A204.1 (cell line): Measurements from ENCODE around the gene CITED1.

ENCODE experiments used
- FAIRE-seq: peaks from 2 replicates; lab custom pipeline; 2012; peaks lifted over from hg19 to GRCh38; lab: Jason Lieb, UNC

The CITED1 gene

DNA sequence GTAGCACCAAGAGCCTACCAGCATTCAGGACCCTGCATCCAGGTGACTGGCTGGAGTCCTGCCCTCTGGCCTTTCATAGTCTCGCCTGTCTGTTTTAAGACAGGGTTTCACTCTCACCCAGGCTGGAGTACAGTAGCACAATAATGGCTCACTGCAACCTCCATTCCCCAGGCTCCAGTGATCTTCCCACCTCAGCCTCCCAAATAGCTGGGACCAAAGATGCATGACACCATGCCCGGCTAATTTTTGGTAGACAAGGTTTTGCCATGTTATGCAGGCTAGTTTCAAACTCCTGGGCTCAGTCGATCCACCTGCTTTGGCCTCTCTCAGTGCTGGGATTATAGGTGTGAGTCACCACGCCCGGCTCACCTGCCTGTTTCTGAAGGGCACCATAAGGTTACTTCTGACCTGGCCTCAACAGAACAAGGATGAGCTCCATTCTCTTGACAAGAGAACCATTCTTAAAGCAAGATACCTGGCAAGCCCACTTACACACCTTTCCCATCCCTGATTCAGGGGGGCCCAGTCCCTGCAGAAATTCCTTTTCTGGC is 35.3 kb downstream of the CITED1 start:
- no peak for FAIRE-seq

DNA sequence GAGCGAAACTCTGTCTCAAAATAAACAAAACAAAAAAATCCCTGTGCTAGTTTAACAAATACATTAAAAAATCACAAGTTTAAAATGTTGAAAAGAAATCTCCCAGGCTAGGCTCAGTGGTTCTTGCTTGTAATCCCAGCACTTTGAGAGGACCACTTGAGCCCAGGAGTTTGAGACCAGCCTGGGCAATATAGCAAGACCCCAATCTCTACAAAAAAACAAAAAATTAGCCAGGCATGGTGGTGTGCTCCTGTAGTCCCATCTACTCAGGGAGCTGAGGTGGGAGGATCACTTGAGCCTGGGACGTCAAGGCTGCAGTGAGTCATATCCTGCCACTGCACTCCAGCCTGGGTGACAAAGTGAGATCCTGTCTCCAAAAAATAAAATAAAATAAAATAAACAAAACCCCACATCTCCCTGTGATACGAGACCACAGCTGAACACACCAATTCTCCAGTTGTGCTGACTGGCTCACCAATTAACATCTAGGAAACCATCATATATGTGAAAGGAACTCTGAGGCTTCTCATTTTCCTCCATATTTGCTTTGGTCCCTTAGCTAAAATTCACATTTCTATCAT is 36.0 kb downstream of the CITED1 start:
- no peak for FAIRE-seq

DNA sequence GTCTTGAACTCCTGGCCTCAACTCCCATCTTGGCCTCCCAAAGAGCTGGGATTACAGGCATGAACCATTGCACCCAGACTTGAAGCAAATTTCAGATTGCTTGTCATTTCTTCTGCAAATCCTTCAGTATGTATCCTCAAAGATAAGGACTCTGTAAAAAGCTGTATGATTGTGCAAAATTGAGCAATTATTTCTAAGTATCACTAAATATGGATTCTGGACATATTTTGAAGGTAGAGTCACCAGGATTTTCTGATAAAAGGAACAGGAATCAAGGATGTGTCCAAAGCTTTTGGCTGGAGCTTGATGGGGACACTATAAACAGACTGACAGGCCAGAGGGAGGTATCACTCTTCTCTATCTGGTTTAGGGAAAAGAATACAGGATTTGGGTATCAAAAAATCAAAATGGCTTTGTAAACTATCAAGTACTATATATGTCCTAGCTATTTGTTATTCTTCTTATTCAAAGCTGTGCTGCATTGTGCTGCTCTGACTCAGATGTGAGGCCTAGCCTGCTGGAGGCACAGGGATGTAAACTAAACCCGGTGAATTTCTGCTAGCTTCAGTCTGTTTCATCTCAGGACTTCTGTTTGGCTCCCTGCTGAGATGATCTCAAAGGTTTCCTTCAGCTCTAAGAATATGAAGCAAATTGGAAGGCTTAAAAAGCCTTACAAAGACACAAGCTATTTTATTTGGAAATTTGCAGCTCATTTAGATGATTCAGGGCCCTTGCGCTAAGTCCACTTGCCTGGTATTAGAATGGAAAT is 36.9 kb downstream of the CITED1 start:
- no peak for FAIRE-seq

- FAIRE-seq: no peak
These were observed 40.5 kb downstream of the CITED1 start for GRCh38 chrX:72265263-72265662.

- no peak for FAIRE-seq
These were observed 43.6 kb downstream of the CITED1 start for GRCh38 chrX:72262077-72262476.

- FAIRE-seq: no peak
These were observed 45.3 kb downstream of the CITED1 start for GRCh38 chrX:72260448-72260847.

DNA sequence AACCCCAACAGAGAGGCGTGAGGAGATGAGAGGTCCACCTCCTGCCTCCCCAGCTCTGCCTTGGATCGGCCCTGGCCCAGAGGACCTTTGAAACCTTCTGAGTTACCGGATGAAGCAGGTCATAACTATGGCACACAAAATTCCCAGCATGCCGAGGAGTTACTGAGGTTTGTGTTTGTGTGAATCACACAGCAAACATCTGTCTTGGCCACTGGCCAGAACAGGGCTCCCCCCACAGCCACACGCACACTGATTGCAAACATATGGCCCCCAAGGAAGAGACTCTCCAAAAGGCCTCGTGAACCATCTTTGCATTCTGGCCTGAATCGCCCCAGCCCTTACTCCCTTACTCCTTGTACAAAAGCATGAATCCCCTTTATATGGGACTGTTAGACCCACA is 47.5 kb downstream of the CITED1 start:
- FAIRE-seq: no peak

DNA sequence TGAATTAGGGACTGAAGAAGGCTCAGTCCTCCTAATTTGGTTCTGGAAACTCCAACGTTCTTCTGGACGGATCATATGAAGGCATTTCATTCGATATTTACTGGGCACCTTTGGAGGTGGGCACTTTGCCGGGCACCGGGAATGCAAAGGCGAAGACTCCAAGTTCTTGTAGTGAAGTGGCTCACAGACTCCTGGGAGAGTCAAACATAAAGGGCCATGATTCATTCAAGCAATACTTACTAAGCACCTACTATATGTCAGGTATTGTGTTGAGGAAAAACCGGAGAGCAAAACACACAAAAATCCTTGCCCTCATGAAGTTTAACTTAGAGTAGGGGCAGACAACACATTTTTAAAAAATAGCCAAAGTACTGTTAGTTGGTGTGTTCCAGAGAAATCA is 49.9 kb downstream of the CITED1 start:
- no peak for FAIRE-seq

DNA sequence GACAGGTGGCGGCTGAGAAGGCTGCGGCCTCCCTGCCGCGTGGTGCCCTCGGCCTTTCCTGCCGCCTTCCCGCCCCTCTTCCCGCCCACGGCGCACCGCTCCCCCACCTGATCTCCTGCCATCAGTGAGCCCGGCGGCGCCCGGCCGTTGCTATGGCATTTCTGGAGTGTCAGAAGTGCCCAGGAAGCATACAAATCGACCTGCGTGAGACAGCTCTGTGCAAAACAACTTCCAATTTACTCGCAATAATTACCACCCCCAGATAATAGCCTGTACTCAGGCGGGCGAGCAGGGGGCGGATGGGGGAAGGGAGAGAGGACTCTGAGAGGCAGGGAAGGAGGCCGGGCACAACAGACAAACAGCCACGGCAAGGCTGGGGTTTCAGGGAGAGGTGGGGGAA is 50.3 kb downstream of the CITED1 start:
- no peak for FAIRE-seq

DNA sequence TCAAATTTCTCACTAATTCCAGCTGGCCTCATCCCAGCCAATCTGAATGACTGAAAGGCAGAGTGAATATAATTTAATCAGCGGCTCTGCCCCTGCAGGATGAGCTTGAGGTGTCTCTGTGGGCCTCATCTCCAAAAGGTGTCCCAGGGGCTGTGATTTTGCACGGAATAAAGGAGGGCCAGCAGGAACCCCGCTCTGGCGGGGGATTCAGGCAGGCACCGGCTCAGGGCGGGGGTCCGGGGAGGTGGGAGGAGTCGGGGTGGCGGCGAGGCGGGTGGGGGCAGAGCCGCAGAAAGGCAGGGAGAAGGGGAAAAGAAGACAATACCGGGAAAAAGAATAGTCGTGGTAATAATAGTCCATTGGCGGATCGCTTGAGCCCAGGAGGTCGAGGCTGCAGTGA is 50.9 kb downstream of the CITED1 start:
- no peak for FAIRE-seq

- no peak for FAIRE-seq
These were observed 52.0 kb downstream of the CITED1 start for GRCh38 chrX:72253686-72254085.
